ENCODE measurements around the gene RPL11.
"Not testable (repeated sequence)": the region's sequence is repeated elsewhere in the genome, so short reads cannot be mapped to it uniquely, and the experiment has no call there.

RPL11 gene

DNA sequence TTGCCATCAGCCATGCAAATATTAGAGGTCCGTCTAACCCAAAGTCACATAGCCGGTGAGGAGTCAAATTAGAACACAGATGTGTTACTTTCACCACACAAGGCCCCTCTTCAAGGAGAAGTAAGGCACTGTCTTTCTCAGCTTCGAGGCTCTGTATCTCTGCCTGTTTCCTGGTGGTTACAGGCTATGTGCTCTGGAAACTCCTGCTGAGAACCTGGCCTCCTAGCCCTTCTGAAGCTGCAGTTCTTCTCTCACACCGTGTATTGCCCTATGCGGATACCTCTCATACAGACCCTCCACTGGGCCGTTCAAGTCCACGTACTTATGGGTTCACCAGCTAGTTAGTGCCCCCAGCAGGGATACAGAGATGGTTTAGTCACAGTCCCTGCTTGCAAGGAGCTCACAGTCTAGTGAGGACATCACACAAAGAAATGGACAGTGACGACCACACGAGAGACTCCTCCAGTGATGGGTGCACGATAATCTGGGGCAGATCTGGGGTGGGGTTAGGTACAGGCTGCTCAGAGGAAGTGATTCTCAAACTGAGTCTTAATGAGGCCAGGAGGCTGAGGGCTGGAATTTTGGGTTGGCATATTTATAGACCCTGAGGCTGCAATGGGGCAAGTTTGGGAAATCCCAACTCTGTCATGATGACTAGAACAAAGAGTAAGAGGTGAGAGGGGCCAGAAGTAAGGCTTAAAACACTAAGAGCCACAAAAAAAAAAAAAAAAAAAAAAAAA, 28.8 kb downstream of the RPL11 start:
- in situ Hi-C loops (cut with HindIII; ENCODE audit: low pct_ligation_motif_present, low pct_unique_long_range_greater_than_20kb, low sequenced_read_pairs), result no loop called here

DNA sequence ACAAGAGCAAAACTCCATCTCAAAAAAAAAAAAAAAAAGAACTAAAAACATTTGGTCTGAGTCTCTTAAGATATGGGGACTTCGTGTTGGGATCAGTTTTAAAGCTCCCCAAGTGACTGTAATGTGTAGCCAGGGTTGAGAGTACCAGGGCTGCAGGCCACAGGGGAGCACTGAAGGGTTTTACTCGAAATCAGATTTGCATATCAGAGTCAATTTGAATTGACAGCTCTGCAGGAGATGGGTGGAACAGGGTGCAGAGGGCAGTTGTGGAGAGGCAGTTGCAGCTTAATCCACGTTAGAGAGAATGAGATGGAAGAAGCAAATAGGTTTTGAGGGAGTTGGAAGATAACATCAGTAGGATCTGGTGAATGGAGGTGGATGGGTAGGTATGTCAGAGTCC, 31.0 kb downstream of the RPL11 start:
- no peak for DNase-seq
- in situ Hi-C loops (cut with HindIII; ENCODE audit: low pct_ligation_motif_present, low pct_unique_long_range_greater_than_20kb, low sequenced_read_pairs), result no loop called here

More for the DNA sequence above, 28.8 kb downstream of the RPL11 start:
- no peak for DNase-seq

DNA sequence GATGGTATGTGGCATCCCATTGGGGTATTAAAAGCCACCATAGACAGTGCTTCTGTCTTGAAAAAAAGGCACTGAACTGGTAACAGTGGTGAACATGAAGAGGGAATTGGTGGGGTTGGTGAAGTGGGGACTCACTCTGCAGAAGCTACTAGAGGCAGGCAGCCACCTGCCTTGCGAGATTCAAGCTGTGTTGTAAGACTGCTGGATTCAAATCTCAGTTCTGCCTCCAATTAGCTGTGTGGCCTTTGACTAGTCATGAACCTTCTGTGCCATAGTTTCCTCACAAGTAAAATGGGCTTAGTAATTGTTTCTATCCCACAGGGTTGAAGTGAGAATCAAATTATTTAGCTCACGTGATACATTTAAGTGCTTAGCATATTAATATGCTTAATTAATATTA, 35.1 kb downstream of the RPL11 start:
- in situ Hi-C loops (cut with HindIII; ENCODE audit: low pct_ligation_motif_present, low pct_unique_long_range_greater_than_20kb, low sequenced_read_pairs), result no loop called here
- DNase-seq, result no peak

DNA sequence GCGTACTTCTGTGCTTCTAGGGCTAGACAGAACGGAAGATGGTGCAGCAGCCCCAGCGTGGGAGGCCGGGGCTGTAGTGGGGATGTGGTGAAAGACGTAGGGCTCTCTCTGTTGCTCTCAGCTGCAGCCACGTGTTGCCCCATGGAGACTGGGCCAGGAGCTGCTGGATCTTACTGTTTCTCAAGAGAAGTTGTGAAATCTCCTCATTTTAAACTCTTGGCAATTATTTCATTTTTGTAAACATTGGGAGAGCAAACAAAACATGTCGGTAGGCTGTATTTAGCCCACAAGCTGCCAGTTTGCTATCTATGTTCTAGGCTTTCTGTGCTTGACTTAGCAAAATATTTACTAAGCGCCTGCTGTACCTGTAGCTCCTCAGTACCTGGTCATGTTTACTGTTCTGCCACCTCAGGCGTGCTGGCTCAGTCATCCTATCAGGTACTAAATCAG, 35.8 kb downstream of the RPL11 start:
- in situ Hi-C loops (cut with HindIII; ENCODE audit: low pct_ligation_motif_present, low pct_unique_long_range_greater_than_20kb, low sequenced_read_pairs), result no loop called here
- DNase-seq, result no peak

DNA sequence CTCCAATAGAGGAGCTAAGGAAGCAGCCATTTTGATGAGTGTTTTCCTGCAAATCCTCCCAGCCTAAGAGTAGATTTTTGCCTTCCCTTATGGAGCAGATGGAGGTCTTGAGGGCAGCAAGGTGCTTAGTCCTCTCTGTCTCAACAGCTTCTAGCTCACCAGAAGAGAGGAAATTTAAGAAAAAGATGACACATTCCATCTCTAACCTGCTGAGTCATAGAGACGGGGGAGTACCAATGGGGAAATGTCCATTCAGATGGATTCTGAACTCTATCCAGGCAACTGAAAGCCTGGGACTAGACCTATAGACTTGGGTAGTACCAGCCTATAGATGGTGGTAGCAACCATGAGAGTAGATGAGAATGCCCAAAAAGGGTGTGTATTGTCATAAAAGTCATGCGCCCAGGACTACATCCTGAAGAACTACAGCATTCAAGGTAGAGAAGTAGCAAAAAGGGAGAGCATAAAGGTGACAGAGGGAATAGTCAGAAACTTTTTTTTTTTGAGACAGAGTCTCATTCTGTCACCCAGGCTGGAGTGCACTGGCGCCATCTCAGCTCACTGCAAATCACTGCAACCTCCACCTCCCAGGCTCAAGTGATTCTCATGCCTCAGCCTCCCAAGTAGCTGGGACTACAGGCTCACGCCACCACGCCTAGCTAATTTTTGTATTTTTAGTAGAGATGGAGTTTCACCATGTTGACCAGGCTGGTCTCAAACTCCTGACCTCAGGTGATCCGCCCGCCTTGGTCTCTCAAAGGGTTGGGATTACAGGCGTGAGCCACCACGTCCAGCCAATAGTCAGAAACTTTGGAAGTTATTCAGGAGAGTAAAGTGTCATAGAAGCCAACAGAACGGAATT, 41.0 kb downstream of the RPL11 start:
- no peak for DNase-seq
- in situ Hi-C loops (cut with HindIII; ENCODE audit: low pct_ligation_motif_present, low pct_unique_long_range_greater_than_20kb, low sequenced_read_pairs), result no loop called here

DNA sequence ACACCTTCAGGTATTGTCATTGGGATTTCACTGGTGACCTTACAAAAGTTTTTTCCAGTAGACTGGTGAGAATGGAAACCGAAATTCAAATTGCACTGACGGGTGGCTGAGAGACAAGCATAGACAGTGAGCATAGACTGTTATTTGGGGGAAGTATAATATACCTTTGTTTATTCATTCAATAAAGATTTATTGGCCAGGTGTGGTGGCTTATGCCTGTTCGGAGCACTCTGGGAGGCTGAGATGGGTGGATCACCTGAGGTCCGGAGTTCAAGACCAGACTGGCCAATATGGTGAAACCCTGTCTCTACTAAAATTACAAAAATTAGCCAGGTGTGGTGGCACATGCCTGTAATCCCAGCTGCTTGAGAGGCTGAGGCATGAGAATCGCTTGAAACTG, 41.7 kb downstream of the RPL11 start:
- in situ Hi-C loops (cut with HindIII; ENCODE audit: low pct_ligation_motif_present, low pct_unique_long_range_greater_than_20kb, low sequenced_read_pairs); DNase-seq: not testable (repeated sequence)

DNA sequence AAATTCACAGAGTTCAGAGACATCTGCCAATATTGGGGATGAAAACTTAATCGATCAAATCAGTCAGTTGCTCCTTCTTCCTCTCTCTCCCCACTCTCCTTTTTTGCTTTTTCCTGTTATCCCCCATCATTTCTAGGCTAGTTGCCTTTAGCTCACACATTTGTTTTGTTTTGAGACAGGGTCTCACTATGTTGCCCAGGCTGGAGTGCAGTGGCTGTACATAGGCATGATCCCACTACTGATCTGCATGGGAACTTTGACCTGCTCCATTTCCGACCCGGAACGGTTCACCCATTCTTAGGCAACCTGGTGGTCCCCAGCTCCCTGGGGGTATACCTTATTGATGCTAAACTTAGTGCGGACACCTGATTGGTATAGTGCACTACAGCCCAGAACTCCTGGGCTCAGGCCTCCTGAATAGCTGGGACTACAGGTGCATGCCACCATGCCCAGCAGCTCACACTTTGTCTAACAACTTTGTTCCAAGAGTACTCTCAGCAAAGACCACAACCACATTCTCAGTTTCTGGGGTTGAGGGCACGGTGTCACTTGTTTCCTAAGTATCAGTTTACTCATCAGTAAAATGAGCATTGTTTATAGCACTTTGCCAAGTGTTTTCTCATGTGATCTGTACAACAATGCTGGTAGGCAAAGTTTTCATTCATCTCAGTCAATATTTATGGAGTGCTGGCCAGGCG, 45.0 kb downstream of the RPL11 start:
- in situ Hi-C loops (cut with HindIII; ENCODE audit: low pct_ligation_motif_present, low pct_unique_long_range_greater_than_20kb, low sequenced_read_pairs), result no loop called here
- no peak for DNase-seq

DNA sequence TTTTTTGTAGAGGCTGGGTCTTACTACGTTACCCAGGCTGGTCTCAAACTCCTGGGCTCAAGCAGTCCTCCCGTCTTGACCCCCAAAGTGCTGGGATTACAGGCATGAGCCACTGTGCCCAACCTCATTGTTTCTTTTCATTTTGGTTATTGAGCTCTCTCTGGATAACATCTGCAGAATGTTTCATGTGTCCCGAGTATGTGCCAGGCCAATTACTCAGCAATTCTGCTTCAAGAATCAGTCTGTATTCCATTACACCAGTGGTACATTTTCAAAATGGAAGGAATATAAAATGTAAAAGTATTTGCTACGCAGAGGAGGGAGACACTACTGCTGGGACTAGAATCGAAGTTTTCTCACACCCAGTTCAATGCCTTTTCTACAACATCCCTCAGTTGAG, 50.0 kb downstream of the RPL11 start:
- in situ Hi-C loops (cut with HindIII; ENCODE audit: low pct_ligation_motif_present, low pct_unique_long_range_greater_than_20kb, low sequenced_read_pairs), result no loop called here

DNA sequence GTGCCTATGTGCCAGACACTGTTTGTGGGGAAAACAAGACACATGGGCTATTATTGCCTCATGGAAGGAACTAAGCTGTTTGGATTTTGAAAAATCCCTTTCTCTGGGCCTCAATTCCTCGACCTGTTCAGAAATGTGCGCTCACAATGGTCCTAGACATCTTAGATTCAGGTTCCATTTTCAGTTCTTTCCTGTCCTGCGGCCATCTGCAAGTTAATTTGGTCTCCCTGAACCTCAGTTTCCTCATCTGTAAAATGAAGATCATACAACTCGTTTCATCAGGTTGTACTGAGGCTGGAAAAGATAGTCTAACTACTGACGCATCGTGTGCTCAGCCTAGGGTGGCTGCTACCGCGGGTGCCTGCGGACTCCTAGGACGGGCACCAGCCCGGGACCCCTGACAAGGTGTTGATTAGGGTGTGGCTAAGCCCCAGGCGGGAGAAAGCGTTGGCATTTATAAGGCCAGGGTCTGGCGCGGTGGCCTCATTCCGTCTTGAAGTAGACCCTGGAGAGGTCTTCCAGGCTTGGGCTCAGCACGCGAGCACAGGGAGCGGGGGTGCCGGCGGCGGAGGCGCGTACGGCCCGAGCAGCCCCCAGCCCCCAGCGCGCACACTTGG, 51.2 kb downstream of the RPL11 start:
- in situ Hi-C loops (cut with HindIII; ENCODE audit: low pct_ligation_motif_present, low pct_unique_long_range_greater_than_20kb, low sequenced_read_pairs), result no loop called here
- peak; percentile 12 for DNase-seq

More for the DNA sequence above, 50.0 kb downstream of the RPL11 start:
- DNase-seq, result no peak

DNA sequence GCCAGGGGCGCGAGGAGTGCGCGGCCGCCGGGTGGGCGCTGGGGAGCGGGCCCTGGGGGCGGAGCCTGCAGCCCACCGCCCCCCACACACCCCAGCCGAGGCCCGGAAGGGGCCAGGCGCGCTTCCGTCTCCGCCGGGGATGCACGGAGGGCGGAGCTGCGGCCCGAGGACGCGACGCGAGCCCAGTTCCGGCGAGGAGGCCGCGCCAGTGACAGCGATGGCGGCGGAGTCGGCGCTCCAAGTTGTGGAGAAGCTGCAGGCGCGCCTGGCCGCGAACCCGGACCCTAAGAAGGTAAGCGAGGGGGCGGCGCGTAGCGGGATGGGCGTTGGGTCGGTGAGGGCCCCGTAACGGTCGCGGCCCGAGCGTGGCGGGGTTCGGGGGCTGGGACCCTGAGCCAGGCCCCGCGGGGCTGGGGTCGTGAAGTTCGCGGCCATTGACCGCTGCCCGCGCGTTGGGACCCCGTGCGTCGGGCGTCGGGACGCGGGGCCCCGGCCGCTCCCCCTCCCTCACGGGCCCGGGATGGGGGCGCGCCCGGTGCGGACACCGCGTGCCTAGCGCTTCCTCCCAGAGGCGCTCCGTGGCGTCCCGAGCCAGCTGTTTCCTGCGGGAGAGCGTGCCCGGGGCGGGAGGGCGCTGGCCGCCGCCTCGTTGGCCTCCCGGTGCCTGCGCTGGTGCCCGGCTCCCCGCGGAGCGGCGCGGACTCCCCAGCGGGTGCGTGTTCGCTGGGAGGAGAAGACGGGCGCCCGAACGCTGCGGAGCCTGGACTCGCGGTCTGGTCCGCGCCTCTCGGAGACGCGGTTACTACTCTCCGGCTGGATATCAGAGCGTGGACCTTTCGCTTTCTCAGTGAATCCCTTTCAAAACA, 51.9 kb downstream of the RPL11 start, which contains the start of gene ELOA:
TSS of gene ELOA (plus strand) at position 185 of the 866 bp plus-strand sequence. CDS start at position 218, 33 bp downstream.
- in situ Hi-C loops (cut with HindIII; ENCODE audit: low pct_ligation_motif_present, low pct_unique_long_range_greater_than_20kb, low sequenced_read_pairs), result no loop called here

DNA sequence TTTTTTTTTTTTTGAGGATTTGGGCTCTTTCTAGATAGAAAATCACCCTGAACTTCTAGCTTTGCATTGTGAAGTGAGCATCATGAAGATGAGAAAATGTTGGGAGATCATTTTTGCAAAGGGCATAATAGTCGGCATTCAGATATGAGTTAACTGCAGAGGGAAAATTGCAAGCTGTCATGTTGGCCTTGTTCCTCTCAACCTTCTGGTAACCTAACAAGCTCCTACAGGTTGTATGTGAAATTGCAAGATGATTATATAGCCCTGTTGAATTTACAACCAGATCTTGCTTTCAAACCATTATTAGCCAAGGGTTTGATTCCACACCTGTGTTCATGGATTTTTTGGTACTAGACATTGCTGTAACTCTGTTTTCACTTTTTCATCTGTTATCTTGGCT, 53.9 kb downstream of the RPL11 start:
- in situ Hi-C loops (cut with HindIII; ENCODE audit: low pct_ligation_motif_present, low pct_unique_long_range_greater_than_20kb, low sequenced_read_pairs), result no loop called here
- DNase-seq, result peak; percentile 56

More for the DNA sequence above, 51.9 kb downstream of the RPL11 start, which contains the start of gene ELOA:
- peak; percentile 62 for DNase-seq

Measured in ACHN (cell line).